T-helper 9 cell (primary cell): ENCODE measurements around the gene NOB1.

ENCODE experiments used
- DNase-seq: peaks from one replicate; pipeline ENCODE4 v3.0.0-alpha.2; 2020

The NOB1 gene

DNA sequence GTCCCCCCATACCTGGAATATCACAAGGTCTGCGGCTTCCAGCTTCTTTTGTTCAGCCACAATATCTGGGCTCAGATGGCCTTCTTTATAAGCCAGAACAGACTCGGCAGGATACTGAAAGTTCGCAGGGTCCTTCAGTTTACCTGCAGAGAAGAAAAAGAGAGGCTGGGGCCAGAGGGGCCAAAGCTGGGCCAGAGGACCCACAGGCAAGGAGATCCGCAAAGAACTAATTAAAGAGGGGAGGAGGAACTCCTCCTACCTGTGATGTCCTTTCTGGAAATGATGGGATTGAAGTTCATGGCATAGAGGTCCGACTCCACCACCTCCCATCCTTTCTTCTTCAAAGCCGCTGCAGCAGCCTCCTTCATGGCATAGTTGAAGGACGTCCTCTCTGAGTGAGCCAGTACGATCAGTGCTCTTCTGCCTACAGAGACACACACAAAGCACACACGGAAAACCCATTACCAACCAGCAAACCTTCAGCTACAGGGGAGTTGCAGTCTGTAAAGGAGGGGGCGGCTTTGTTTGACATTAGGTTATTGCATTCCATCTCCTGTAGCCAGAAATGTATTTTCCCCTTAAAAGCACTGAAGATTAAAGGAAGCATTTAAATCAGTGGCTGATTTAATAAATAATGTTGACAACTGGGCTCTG, 36.5 kb downstream of the NOB1 start:
- no peak for DNase-seq

DNA sequence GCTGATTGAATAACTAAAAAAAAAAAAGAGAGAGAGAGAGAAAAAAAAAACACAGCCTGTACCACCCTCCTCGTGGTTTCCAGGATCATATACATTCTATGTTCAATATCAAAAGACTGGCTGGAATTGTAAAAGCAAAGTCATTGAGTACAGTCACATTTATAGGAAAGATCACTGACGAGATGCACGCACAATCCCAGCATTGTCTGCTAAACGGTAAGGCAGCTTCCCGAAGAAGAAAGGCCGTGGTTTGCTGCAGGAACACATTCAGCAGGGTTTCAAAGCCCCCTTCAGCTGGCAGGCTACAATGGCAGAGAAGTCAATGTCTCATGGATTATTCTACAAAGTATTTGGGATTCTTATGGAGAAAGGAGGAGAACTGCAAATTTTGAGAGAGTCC, 37.7 kb downstream of the NOB1 start:
- no peak for DNase-seq

DNA sequence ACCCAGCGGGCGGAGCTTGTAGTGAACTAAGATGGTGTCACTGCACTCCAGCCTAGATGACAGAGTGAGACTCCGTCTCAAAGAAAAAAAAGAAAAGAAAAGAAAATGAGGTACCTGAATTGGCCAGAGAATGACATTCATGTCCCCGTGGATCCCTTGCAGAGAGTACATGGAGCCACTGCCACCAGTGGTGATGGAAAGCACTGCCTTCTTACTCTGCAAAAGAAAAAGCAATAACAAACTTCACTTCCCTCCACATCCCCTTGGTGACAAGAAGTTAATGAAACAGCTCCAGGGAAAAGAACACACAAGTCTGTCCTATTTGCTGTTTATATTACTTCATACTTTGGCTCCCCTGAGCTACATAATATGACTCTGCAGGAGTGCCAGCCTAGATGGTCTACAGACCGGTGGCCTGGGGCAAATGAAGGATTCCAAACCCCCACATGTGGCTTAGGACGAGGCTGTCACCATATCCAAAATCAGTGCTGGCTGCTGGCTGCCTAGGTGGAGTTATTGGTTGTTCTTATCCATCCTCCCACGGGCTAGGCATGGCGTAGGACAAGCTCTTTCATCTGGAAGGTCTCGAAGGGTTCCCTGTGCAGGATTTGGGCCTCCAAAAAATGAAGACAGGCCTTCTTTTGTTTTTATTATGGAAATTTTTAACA, 41.7 kb downstream of the NOB1 start:
- no peak for DNase-seq

DNA sequence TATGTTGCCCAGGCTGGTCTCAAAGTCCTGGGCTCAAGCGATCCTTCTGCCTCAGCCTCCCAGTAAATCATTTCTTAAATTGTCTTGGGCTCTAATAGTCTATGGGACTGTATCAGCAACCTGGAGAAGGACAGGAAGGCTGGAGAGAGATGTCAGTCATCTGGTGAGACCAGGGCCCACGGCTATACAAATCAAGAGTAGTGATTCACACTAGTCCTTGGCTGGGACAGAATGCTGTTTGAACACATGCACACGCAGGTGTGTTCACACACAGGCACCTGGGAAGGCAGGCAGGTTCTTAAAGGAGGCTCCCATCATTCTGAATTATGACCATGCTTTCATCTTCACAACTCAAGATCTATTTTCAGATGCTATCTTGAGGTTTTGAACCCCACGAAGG, 42.4 kb downstream of the NOB1 start:
- no peak for DNase-seq

DNA sequence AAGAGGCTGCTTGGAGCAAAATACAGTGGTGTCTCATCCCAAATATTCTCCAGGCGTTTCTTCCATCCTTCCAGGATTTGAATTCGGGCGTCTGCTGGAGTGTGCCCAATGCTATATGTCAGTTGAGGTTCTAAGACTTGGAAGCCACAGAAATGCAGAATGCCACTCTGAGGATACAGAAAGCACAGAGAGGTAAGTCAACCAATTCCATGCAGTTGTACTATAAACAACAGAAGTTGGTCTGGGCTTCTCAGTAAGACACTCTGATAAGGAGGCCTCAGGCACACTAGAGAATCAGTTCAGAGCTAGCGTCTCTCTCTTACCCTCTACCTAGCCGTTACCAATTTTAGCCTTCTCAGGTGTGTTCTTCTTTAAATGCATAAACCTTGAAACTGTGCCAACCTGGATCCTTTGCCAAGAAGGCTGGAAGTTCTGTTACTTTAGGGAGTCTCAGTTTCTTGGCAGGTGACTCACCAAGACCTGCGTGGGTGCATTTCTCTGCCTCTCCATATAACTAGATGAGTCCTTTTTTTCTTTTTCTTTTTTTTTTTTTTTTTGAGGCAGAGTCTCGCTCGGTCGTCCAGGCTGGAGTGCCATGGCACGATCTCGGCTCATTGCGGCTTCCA, 43.5 kb downstream of the NOB1 start:
- DNase-seq, result no peak

DNA sequence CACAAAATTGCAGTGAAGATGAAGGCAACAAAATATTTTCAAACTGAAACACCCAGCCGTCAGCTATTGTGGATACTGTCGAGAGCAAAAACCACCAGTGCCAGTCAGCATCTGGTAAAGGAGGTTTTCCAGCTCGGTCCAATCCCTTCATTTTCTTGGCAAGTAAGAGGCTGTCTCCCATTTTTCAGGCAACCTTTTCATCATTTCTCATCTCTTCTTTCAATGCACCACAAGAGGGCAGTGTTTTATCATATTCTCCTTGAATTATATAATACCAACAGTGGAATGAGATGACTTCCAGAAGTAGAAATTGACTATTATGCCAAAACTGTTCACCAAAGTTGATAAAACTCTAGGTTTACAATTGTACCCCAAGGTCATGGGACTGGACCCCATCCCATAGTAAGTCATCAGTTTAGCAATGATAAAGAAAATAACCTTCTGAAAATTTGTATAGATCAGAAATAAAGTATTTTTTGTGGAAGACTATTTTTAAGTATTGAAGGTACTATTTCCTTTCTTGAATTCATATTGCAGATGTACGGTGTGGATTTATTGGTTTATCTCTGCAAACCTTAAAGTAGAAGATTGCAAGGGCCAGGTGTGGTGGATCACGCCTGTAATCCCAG, 45.2 kb downstream of the NOB1 start:
- no peak for DNase-seq

DNA sequence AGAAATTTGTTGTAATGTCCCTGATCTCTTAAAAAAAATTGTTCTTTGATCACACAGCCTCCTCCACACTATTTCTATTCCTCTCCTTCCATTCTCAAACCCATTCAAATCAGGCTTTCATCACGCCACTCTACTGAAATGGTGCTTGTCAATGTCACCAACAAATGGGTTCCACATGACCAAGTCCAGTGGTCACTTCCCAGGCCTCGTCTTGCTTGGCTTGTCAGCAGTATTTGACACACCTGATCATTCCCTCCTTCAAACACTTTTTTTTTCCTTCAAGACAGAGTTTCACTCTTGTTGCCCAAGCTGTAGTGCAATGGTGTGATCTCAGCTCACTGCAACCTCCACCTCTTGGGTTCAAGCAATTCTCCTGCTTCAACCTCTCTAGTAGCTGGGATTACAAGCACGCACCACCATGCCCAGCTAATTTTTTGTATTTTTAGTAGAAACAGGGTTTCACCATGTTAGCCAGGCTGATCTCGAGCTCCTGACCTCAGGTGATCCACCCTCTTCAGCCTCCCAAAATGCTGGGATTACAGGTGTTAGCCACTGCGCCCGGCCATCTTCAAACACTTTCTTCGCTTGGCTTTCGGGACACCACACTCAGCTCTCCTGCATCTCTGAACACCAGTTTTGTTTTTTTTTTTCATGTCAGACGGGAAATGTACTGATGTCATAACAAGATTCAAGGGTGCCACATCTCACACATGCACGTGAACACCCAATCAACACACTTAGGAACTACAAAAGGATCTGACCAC, 46.6 kb downstream of the NOB1 start:
- no peak for DNase-seq

DNA sequence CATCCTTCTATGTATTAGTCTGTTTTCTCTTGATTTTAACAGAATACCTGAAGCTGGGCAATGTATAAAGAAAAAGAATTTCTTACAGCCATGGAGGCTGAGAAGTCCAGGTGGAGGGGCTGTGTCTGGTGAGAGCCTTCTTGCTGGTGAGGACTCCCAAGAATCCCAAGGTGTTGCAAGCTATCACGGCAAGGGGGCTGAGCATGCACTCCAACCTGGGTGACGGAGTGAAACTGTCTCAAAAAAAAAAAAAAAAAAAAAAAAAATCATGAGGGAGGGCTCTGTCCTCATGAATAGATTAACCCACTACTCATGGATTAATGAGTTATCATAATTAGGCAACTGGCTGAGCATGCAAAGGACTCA, 47.8 kb downstream of the NOB1 start:
- DNase-seq, result no peak

DNA sequence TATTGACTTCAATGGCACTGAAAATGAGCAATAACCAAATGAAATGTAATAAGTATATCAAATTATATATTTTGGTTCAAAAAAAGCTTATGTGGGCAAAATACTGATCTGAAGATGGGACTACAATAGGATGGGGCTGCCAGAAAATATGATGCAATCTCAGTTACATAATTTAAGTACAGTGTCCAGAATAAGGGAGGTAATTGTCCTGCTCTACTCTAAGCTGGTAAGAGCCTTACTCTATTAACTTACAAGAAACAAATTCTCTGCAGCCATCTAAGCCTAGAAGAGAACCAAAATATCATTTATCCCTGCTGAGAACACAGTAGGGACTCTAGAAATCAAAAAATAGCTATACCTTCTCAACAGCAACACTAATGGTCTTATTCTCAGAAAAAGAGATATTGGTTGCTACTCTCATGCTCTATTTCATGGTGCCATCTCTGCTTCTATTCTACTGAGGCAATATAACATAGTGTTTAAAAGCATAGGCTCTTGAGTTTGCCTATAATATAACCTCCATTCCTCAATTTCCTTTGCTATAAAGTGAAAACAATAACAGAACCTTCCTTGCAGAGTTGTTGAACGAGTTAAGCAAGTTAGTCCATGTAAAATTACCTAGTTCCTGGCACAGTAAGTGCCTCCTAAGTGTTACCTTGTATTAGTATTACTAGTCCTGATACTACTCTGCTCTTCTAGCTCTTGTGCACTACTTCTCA, 48.3 kb downstream of the NOB1 start:
- no peak for DNase-seq

DNA sequence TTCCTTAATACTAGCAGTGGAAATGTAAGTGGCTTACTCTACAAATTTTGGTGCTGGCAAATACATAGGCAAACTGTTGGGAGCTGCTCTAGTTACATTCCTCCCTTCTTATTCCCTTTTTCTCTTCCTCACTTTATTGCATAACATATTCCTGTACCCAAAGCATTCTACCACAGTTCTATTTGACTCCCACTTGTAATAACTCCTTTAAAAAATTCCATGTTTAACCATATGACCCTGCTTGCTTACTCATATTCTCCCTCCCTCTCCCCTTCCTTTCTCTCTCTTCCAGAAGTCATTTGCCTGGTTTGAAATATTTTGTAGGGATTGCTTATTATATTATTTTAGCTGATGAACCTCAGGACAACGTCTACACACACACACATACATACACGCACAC, 51.1 kb downstream of the NOB1 start:
- no peak for DNase-seq

DNA sequence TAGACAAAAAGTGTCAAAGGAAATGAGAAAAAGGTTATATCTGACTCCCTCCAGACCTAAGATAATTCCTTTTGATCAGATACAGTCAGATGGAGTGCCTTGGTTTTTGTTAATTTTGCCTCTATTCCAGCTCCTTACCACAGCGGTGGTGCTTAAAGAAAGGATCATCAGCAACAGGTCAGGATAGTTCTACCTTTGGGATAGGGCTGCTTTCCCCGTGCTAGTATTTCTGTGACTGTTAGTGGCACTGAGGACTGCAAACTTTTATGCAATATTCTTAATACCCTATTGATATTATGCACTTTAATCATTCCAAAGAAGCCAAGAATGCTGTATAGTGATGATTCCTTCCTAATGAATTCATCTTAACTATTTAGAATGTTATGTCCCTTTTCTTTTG, 52.9 kb downstream of the NOB1 start:
- no peak for DNase-seq

DNA sequence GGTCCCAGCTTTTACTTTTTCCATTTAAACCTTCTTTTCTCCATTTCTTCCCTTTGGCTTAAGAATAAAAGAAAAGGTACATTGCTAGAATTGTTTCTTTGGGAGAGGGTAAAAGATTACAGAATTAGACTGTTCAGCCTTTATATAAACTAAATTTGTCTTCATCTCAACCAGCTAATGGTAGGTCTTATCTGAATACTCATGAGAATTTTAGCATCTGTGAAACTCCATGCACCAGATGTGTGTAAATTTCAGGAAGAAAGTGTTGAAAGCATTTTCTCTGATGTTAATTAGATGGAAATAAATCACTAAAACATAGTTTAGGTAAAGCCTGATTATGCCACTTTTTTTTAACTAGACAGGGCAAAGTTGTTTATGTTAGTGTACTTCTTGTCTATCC, 53.3 kb downstream of the NOB1 start:
- no peak for DNase-seq

DNA sequence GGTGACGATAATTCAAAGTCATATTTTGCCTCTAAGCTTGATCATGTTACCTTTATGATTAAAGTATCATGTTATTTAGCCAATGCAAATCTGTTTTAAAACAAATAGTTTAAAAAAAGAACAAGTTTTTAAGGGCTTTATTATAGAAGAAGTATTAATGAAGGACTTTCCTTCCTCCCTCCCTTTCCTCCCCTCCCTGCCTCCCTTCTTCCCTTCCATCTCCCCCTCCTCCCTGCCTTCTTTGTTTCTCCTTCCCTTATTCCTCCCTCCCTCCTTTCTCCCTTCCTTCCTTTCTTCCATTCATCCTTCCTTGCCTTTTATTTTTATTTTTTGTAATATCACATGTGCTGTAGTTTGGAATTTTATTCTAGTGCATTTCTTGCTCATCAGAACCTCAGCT, 54.8 kb downstream of the NOB1 start:
- DNase-seq, result no peak

DNA sequence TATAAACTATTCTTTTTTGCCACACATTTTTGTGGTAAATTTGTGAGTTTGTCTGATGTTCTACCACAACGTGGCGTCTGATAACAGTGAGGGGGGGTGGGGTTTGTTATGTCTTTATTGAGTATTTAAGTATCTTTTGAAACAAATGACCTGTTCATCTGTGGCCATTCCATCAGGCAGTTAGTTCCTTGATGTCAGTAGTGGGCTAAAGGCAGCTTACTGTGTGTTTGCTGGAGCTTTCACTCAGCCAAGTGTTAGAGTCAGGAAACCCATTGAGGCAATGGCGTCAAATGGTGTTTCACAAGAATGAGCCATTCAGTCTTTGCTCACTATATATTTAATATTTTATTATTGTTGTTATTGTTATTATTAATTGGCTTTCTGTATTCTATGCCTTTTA, 56.3 kb downstream of the NOB1 start:
- no peak for DNase-seq

DNA sequence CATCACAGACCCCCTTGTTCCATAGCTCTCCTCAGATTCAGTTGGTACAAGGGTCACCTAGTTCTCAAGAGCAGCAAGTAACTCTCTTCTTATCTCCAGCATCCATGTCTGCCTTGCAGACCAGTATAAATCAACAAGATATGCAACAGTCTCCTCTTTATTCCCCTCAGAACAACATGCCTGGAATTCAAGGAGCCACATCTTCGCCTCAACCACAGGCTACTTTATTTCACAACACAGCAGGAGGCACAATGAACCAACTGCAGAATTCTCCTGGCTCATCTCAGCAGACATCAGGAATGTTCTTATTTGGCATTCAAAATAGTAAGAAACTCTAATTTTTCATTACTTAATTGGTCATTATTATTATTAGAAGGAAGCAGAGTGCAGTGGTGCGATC, 60.8 kb downstream of the NOB1 start:
- DNase-seq, result no peak

DNA sequence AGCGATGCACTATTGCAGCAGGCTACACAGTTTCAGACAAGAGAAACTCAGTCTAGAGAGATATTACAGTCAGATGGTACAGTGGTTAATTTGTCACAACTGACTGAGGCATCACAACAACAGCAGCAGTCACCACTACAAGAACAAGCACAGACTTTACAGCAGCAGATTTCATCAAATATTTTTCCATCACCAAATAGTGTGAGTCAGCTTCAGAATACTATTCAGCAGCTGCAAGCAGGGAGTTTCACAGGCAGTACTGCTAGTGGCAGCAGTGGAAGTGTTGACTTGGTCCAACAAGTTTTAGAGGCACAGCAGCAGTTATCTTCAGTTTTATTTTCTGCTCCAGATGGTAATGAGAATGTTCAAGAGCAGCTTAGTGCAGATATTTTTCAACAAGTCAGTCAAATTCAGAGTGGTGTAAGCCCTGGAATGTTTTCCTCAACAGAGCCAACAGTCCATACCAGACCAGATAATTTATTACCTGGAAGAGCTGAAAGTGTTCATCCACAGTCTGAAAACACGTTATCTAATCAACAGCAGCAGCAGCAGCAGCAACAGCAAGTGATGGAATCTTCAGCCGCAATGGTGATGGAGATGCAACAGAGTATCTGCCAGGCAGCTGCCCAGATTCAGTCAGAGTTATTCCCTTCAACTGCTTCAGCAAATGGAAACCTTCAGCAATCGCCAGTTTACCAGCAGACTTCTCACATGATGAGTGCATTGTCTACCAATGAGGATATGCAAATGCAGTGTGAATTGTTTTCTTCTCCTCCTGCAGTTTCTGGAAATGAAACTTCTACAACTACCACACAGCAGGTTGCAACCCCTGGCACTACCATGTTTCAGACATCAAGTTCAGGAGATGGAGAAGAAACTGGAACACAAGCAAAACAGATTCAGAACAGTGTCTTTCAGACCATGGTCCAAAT, 62.5 kb downstream of the NOB1 start:
- DNase-seq, result no peak
